ES-I3 (cell line): ENCODE data around the gene TCP1.
"Not testable (repeated sequence)": the region's sequence is repeated elsewhere in the genome, so short reads cannot be mapped to it uniquely, and the experiment has no call there.

ENCODE experiments used
- H3K36me3 ChIP-seq: 2 replicates; pipeline ENCODE4 v1.6.1; 2013; ENCODE audit warnings: mild to moderate bottlenecking, low read length, control low read depth, moderate library complexity; ENCODE audit not compliant: insufficient read depth
- H3K4me1 ChIP-seq: 2 replicates; pipeline ENCODE4 v1.6.1; 2013; ENCODE audit warnings: mild to moderate bottlenecking, control low read depth, low read length; ENCODE audit not compliant: insufficient read depth
- H3K9ac ChIP-seq: 2 replicates; pipeline ENCODE4 v1.6.1; 2013; ENCODE audit warnings: low read depth, mild to moderate bottlenecking, low read length, moderate library complexity
- H3K9me3 ChIP-seq: 2 replicates; pipeline ENCODE4 v1.6.1; 2013; ENCODE audit warnings: mild to moderate bottlenecking, low read length, moderate library complexity; ENCODE audit not compliant: control insufficient read depth, insufficient read depth

The TCP1 gene

DNA sequence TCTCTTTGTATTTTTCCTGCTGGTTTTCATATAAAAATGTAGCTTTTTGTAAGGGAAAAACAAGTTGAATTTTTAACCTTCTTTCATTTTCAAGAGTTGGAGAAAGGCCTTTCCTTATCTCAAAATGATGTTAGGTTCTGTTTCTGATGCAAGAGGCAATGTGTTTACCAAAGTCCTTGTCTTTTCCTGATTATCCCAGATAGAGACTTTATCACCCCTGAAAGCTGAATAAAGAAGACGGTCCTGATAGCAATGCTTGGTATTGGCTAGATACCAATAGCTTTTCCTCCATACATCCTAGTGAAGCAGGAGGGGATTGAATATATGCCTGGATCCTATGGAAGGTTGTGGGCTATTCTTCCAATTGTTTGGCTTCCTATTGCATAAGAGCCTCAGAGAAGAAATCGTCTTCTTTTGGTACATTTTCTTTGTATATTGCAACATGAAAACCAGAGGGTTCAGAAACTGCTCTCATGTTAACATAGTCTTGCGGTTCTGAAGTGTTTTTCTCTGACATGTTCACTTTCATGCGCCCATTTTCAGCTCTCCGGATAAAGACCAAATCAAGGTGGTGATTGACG lies 16.1 kb upstream of the TCP1 start:
- H3K4me1 ChIP-seq: no peaks in the 10 kb centered on the region
- H3K36me3 ChIP-seq: no peaks in the 10 kb centered on the region
- no peak overlapping the region for H3K9ac ChIP-seq
- H3K9me3 ChIP-seq: no peaks in the 10 kb centered on the region

DNA sequence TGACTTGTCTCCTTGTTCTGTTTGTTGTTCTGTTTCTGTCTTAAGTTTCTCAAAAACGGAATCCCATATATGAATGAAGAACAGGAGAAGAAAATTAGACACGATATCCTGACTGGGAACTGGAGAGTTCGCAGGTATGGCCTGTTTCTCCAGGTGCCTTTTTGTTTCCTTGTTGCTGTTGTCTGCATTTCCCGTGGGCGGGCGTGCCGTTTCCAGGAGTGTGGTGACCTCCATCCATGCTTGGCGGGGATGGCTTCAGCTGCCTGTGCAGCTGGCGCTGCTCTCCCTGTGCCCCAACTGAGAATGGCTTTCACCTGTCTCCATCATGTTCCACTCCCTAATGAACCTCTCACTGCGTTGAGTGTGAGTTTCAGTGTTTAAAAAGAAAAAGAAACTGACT lies 15.1 kb upstream of the TCP1 start:
- Histone ChIP-seq H3K36me3 (no peaks in the 10 kb centered on the region), H3K4me1 (no peaks in the 10 kb centered on the region), H3K9ac (no peak overlapping the region), H3K9me3 (no peaks in the 10 kb centered on the region)

DNA sequence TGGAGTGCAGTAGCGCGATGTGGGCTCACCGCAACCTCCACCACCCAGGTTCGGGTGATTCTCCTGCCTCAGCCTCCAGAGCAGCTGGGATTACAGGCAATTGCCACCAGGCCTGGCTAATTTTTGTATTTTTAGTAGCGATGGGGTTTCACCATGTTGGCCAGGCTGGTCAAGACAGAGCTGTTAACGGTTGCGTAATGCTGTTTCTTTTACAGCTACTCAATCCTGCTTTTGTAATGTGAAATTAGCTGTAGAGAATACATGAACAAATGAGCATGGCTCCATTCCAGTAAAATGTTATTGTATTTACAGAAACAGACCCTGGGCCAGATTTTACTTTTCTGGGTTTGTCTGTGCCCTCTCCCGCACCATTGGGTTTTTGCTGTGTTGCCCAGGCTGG lies 12.5 kb upstream of the TCP1 start:
- H3K9ac ChIP-seq: no peak overlapping the region
- no peaks in the 10 kb centered on the region for H3K4me1 ChIP-seq
- H3K9me3 ChIP-seq: no peaks in the 10 kb centered on the region
- H3K36me3 ChIP-seq: no peaks in the 10 kb centered on the region

- H3K36me3 ChIP-seq: no peaks in the 10 kb centered on the region
- no peaks in the 10 kb centered on the region for H3K9me3 ChIP-seq
- H3K9ac ChIP-seq: no peak within 1 kb of the TSS
- no peaks in the 10 kb centered on the region for H3K4me1 ChIP-seq
Observed at GRCh38 chr6:159800141-159800865, 10.9 kb upstream of the TCP1 start, which contains the start of gene PNLDC1. Gene PNLDC1 (plus strand): TSS chr6:159800276. CDS start chr6:159800308, 32 bp downstream.

- H3K36me3 ChIP-seq: peaks cover 6% of the 10 kb centered on the region; the same call in 1 of the 2 replicates
- H3K9me3 ChIP-seq: no peaks in the 10 kb centered on the region
- H3K4me1 ChIP-seq: no peaks in the 10 kb centered on the region
- H3K9ac ChIP-seq: no peak overlapping the region
Observed at GRCh38 chr6:159797554-159797953, 8.2 kb upstream of the TCP1 start.

DNA sequence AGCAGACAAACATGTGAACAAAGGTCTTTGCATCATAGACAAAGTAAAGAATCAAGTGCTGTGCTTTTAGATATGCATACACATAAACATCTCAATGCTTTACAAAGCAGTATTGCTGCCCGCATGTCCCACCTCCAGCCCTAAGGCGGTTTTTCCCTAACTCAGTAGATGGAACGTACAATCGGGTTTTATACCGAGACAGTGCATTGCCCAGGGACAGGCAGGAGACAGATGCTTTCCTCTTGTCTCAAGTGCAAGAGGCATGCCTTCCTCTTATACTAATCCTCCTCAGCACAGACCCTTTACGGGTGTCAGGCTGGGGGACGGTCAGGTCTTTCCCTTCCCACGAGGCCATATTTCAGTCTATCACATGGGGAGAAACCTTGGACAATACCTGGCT lies 5.6 kb upstream of the TCP1 start:
- peaks cover 12% of the 10 kb centered on the region; the same call in 1 of the 2 replicates for H3K36me3 ChIP-seq
- H3K4me1 ChIP-seq, H3K9me3 ChIP-seq, H3K9ac ChIP-seq: not testable (repeated sequence)

DNA sequence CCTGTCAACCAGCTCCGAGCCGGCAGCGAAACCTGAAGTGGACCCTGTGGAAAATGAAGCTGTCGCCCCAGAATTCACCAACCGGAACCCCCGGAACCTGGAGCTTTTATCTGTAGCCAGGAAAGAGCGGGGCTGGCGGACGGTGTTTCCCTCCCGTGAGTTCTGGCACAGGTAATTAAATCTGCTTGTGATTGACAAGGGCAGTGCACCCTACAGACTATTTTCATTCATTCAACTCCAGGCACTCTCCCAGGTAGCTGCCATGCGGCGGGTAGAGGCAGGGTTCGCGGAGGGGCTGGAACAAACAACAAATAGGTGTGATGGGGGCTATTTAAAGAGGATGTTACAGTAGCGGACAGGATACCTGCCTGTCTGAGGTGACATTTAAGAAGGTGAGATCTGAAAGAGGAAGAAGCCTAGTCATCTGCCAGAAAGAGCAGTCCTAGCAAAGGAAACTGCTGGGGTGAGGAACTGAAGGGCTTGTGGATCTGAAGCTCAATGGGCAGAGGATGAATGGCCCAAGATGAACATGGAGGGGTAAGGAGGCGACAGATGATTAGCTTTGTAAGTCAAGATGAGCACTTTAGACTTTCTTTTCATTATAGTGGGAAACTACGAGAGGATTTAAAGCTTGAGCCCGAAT lies 1.7 kb upstream of the TCP1 start:
- peak overlapping the region; percentile 91 for H3K9ac ChIP-seq
- peaks cover 23% of the 10 kb centered on the region for H3K36me3 ChIP-seq
- peaks cover 5% of the 10 kb centered on the region; the same call in 1 of the 2 replicates for H3K4me1 ChIP-seq
- no peaks in the 10 kb centered on the region for H3K9me3 ChIP-seq

GRCh38 chr6:159790149-159790955 lies 950 bp upstream of the TCP1 start, which contains the start of gene MRPL18:
Gene MRPL18 (plus strand): TSS chr6:159790467. CDS start chr6:159790588, 121 bp downstream.
- Histone ChIP-seq H3K9me3 (no peaks in the 10 kb centered on the region), H3K4me1 (peaks cover 5% of the 10 kb centered on the region; the same call in 1 of the 2 replicates), H3K9ac (peak within 1 kb of the TSS; percentile 91), H3K36me3 (peaks cover 29% of the 10 kb centered on the region)

DNA sequence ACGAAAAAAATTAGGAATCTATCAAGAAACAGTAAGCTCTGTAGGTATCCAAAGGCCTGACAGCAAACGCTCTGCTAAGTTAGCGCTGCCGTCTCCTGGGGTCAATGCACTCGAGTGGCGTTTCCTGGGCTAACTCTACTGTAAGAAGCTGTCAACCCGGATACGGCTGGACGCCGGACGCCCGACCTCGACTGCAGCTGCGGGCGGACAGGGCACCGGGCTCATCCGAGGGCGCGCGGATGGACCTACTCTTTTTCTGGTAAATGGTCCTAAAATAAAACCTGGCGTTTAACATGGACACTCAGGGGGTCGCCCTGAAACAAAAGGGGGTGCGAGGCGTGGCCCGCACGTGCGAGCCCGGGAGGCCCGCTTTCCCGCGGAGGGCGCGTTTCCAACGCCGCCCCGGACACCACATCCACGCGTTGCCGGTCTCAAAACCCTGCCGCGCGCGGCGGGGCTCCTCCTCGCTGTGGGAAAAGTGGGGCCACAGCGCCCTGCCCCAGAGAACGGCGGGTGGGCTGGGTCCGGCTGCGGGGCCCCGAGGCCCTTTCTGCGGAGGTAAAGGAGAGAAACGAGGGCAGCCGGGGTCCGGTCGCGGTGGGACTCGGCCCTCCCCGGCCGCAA lies 537 bp downstream of the TCP1 start:
- peak overlapping the region; percentile 91 for H3K9ac ChIP-seq
- peaks cover 35% of the 10 kb centered on the region for H3K36me3 ChIP-seq
- H3K4me1 ChIP-seq: peaks cover 5% of the 10 kb centered on the region; the same call in 1 of the 2 replicates
- H3K9me3 ChIP-seq: no peaks in the 10 kb centered on the region

DNA sequence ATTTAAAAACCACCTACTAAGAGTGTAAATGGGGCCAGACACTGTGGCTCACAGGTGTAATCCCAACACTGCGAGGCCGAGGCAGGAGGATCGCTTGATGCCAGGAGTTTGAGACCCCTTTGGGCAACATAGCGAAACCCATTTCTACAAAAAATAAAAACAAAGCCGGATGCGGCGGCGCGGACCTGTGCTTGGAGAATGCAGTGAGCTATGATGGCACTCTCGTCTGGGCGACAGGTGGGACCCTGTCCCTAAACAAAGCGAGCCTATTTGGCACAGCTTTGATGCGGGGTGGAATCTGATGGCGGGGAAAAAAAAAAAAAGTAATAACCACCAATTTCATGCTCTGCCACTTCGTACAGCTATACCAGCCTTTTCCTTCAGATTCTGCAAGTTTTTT lies 1.1 kb downstream of the TCP1 start:
- no peaks in the 10 kb centered on the region for H3K9me3 ChIP-seq
- peaks cover 5% of the 10 kb centered on the region; the same call in 1 of the 2 replicates for H3K4me1 ChIP-seq
- H3K9ac ChIP-seq: peak overlapping the region; percentile 91
- peaks cover 35% of the 10 kb centered on the region for H3K36me3 ChIP-seq

GRCh38 chr6:159778542-159779103 lies 10.8 kb downstream of the TCP1 start:
- no peaks in the 10 kb centered on the region for H3K4me1 ChIP-seq
- peaks cover 38% of the 10 kb centered on the region for H3K36me3 ChIP-seq
- H3K9me3 ChIP-seq: no peaks in the 10 kb centered on the region
- no peak overlapping the region for H3K9ac ChIP-seq

- H3K9me3 ChIP-seq: no peaks in the 10 kb centered on the region
- H3K36me3 ChIP-seq: peaks cover 36% of the 10 kb centered on the region
- H3K9ac ChIP-seq: no peak overlapping the region
- no peaks in the 10 kb centered on the region for H3K4me1 ChIP-seq
Observed at GRCh38 chr6:159778131-159778530, 11.3 kb downstream of the TCP1 start.

DNA sequence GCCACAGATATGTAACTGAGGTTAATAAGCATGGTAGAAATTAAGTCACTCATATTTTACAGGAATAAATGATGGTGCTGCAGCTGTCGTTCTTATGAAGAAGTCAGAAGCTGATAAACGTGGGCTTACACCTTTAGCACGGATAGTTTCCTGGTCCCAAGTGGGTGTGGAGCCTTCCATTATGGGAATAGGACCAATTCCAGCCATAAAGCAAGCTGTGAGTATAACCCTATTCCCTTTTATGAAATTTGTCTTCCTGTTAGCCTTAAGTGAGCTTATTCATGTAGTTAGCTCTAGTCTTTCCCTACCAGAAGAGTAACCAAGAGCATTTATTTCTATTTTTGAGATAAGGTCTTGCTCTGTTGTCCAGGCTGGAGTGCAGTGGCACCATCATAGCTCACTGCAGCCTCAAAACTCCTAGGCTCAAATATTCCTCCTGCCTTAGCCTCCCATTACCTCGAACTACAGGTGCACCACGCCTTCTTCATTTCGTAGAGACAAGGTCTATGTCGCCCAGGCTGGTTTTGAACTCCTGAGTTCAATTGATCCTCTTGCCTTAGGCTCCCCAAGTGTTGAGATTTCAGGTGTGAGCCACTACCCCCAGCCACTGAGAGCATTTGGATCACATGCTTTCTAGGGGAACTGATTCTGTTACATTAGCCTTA lies 12.0 kb downstream of the TCP1 start:
- Histone ChIP-seq H3K36me3 (peaks cover 29% of the 10 kb centered on the region), H3K4me1 (no peaks in the 10 kb centered on the region), H3K9ac (no peak overlapping the region), H3K9me3 (no peaks in the 10 kb centered on the region)
